Measurements from ENCODE around the gene RPS19BP1. TPM values are rescaled to one million over a fixed set of nuclear protein-coding genes. Genes with fewer than 3 reads are reported as not detected.

RPS19BP1 gene
- total and polyA plus RNA-seq, 12 donors = 31.3 to 222 (median 41.8) TPM

DNA sequence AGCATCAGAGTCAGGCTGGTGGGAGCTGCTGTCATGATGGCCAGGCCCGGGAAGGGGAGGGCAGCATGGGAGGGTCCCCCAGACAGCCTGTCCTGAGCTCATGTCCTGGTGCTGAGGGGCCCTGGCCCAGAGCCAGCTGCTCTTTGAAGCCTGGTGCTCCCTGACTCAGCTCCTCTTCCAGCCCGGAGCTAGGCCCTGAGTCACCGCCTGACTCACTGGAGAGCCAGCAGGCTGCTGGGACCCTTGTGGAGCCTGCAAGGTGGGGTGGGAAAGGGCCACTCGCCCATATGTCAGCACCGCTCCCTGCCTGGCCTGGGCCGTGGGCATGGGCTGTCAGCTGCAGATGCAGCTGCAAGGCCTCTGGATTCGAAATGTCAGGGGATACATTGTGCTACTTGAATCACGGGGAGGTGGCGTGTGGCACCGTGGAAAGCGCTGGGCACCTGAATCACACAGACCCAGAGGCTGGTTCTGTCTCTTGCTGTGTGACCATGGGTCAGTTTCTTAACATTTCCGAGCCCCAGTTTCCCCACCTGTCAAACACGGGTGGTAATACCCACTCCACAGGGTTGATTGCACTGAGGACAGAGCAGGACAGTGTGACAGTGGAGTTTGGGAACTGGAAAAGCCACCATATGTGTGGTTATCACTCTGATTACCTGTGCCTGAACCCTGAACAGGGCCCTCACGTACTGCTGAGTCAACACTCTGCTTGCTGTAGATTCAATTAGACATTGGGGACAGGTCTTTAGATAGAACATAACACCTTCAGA is 42.4 kb upstream of the RPS19BP1 start:
- no peak overlapping the region for H3K4me3 ChIP-seq
- no peaks in the 10 kb centered on the region for H3K9me3 ChIP-seq
- peaks cover 0 to 43% (median 28%) of the 10 kb centered on the region in 7 donors for H3K27me3 ChIP-seq
- ATAC-seq (peak in 1 of 8 donors; percentile 19), DNase-seq (no peak)
- TF ChIP-seq, protein P1, sequence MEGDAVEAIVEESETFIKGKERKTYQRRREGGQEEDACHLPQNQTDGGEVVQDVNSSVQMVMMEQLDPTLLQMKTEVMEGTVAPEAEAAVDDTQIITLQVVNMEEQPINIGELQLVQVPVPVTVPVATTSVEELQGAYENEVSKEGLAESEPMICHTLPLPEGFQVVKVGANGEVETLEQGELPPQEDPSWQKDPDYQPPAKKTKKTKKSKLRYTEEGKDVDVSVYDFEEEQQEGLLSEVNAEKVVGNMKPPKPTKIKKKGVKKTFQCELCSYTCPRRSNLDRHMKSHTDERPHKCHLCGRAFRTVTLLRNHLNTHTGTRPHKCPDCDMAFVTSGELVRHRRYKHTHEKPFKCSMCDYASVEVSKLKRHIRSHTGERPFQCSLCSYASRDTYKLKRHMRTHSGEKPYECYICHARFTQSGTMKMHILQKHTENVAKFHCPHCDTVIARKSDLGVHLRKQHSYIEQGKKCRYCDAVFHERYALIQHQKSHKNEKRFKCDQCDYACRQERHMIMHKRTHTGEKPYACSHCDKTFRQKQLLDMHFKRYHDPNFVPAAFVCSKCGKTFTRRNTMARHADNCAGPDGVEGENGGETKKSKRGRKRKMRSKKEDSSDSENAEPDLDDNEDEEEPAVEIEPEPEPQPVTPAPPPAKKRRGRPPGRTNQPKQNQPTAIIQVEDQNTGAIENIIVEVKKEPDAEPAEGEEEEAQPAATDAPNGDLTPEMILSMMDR (IDR thresholded peaks at IDR 0.05) = no peak
- no peak overlapping the region for H3K27ac ChIP-seq
- intact Hi-C loops (cut with DNase I) = loop anchor here in 1 of 10 donors (5.0 kb wide), 1 partner anchor 1982 kb away; no protein-coding TSS in a partner anchor
- H3K36me3 ChIP-seq = no peaks in the 10 kb centered on the region
- 74 to 78% methylated on average over 14 of the region's 14 CpGs for WGBS, 2 donors
- H3K4me1 ChIP-seq = no peaks in the 10 kb centered on the region

DNA sequence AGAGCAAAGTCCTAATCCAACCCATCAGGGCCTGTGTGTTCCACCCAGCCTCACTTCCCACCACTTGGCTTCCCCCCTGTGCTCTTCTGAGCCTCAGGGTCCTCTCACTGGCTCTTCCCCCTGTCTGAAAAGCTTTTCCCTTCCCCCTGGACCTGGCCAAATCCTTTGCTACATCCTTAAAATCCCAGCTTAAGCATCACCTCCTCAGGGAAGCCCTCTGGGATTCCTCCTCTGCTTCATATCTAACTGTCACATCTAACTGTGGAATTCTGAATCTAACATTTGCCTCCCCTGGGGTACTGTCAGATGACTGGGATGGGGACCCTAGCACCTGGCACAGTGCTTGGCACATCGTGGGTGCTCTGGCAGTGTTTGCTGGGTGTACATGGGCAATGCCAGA is 39.0 kb upstream of the RPS19BP1 start:
- H3K4me3 ChIP-seq = no peak overlapping the region
- H3K9me3 ChIP-seq = no peaks in the 10 kb centered on the region
- 60 to 79% methylated on average over 1 of the region's 1 CpG for WGBS, 2 donors
- no peak for ATAC-seq
- TF ChIP-seq, protein P1 (IDR thresholded peaks at IDR 0.05) = no peak
- intact Hi-C loops (cut with DNase I) = no loop called here
- no peaks in the 10 kb centered on the region for H3K36me3 ChIP-seq
- DNase-seq = no peak
- H3K4me1 ChIP-seq = no peaks in the 10 kb centered on the region
- H3K27ac ChIP-seq = no peak overlapping the region
- H3K27me3 ChIP-seq = peaks cover 0 to 20% (median 12%) of the 10 kb centered on the region in 7 donors

DNA sequence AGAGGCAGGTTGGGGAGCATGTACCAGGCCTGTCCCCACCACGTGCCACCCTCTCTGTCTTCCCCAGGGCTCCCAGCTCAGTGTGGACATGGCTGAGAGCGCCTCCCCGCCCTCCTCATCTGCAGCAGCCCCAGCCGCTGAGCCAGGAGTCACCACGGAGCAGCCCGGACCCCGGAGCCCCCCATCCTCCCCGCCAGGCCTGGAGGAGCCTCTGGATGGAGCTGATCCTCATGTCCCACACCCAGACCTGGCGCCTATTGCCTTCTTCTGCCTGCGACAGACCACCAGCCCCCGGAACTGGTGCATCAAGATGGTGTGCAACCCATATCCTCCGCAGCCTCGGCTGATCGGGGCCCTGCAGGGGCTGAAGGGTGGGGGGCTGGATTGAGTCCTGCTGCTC is 38.1 kb upstream of the RPS19BP1 start, which contains the start of gene CACNA1I:
CACNA1I (plus strand) TSS at position 89 of the 400 bp plus-strand sequence; CDS start at position 89, 0 bp downstream.
- DNase-seq (no peak), ATAC-seq (no peak)
- no peaks in the 10 kb centered on the region for H3K36me3 ChIP-seq
- TF ChIP-seq, protein P1 (IDR thresholded peaks at IDR 0.05) = no peak
- H3K27ac ChIP-seq = no peak within 1 kb of the TSS
- no peak within 1 kb of the TSS for H3K4me3 ChIP-seq
- no peaks in the 10 kb centered on the region for H3K9me3 ChIP-seq
- H3K4me1 ChIP-seq = no peaks in the 10 kb centered on the region
- intact Hi-C loops (cut with DNase I) = no loop called here
- 76 to 83% methylated on average over 14 of the region's 14 CpGs for WGBS, 2 donors
- H3K27me3 ChIP-seq = peaks cover 0 to 18% (median 8%) of the 10 kb centered on the region in 7 donors

DNA sequence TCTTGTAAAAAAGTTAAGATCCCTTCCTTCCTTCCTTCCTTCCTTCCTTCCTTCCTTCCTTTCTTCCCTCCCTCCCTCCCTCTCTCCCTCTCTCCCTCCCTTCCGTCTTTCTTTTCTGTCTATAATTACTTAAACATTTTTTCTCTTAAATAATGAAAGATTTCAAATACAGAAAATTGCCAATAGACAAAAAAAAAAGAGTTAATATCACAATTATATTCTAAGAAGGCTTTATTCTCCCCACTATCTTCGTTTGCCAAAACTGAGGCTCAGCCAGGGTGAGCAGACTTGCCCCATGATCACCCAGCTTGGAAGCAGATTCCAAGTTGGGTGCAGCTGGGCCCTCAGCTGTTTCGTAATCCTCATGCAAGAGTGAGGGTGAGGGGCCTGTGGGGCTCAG is 37.7 kb upstream of the RPS19BP1 start:
- Histone ChIP-seq H3K4me3 (no peak overlapping the region), H3K9me3 (no peaks in the 10 kb centered on the region), H3K36me3 (no peaks in the 10 kb centered on the region), H3K4me1 (no peaks in the 10 kb centered on the region), H3K27ac (no peak overlapping the region), H3K27me3 (peaks cover 0 to 18% (median 8%) of the 10 kb centered on the region in 7 donors)
- no peak for DNase-seq
- TF ChIP-seq, protein P1 (IDR thresholded peaks at IDR 0.05) = no peak
- no peak for ATAC-seq
- 75% methylated on average over 3 of the region's 3 CpGs for WGBS, 2 donors
- intact Hi-C loops (cut with DNase I) = no loop called here

Data from heart right ventricle (tissue), 16 donors.